Spleen (tissue), 7 donors: ENCODE data around the gene PAPPA2.

Experiments used
- CTCF ChIP-seq, 11 experiments: fragments of 200-600 bp in 7 of 11; fragments of 450-650 bp in 4 of 11; sonication (generic) in 4 of 11; IDR thresholded peaks in 8 of 11; conservative IDR thresholded peaks in 3 of 11; 1 replicate in 7 of 11; 2 replicates in 4 of 11; pipeline versions ENCODE4 v1.4.0 to v1.8.0; 2016 to 2021; ENCODE audit warnings: antibody characterized with exemption in 11 of 11, inconsistent platforms in 4 of 11, mild to moderate bottlenecking in 1 of 11
- POLR2A ChIP-seq, 3 donors: fragments of 450-650 bp; IDR thresholded peaks; one replicate each; pipeline ENCODE4 v1.5.1; 2017; ENCODE audit warnings: antibody characterized with exemption in 3 of 3, mild to moderate bottlenecking in 1 of 3
- donor health status: DM: no; HTN: no; CAD: no; lungs with moderate emphysema.
- donor health status: DM: no; HTN: no; CAD: no.
- donor health status: DM: no; HTN: no; CAD: no.

- TF ChIP-seq CTCF (IDR thresholded peaks at IDR 0.05 in 8 of 11, conservative IDR thresholded peaks at IDR 0.05 in 3 of 11) (peak in 7 of 11 experiments; percentile 33 to 70 (median 45)), POLR2A (IDR thresholded peaks at IDR 0.05) (no peak)
Measured at GRCh38 chr1:176691251-176692228, 228.6 kb downstream of the PAPPA2 start.
